HS-27A (cell line): ENCODE measurements around the gene RNF222.

ENCODE experiments used
- DNase-seq: peaks from one replicate; pipeline ENCODE4 v3.0.0-alpha.2; 2012; ENCODE audit warnings: low read depth, missing footprints

Gene RNF222

GRCh38 chr17:8397636-8398035, at the start of gene RNF222:
RNF222 (minus strand) TSS chr17:8397827; CDS start chr17:8393461, 4,366 bp downstream.
- DNase-seq: no peak

- DNase-seq: no peak
Measured at GRCh38 chr17:8445536-8445935, 47.9 kb upstream of the RNF222 start.

- DNase-seq: no peak
Measured at GRCh38 chr17:8444494-8444893, 46.9 kb upstream of the RNF222 start.

GRCh38 chr17:8443756-8444155, 46.1 kb upstream of the RNF222 start:
- DNase-seq: no peak

- no peak for DNase-seq
Measured at GRCh38 chr17:8442310-8442709, 44.7 kb upstream of the RNF222 start.

GRCh38 chr17:8441690-8442089, 44.1 kb upstream of the RNF222 start:
- no peak for DNase-seq

GRCh38 chr17:8439681-8440080, 42.1 kb upstream of the RNF222 start:
- DNase-seq: no peak

GRCh38 chr17:8438441-8438840, 40.8 kb upstream of the RNF222 start:
- DNase-seq: no peak

GRCh38 chr17:8436844-8437171, 39.2 kb upstream of the RNF222 start:
- DNase-seq: no peak

GRCh38 chr17:8436169-8436843, 38.7 kb upstream of the RNF222 start:
- peak; percentile 46 for DNase-seq

GRCh38 chr17:8435245-8436168, 37.9 kb upstream of the RNF222 start, which contains the start of gene NDEL1:
NDEL1 (plus strand) TSS chr17:8435884; CDS start chr17:8444272, 8,388 bp downstream.
- peak; percentile 94 for DNase-seq

- DNase-seq: no peak
Measured at GRCh38 chr17:8430966-8431365, 33.3 kb upstream of the RNF222 start.

GRCh38 chr17:8426802-8427201, 29.2 kb upstream of the RNF222 start:
- DNase-seq: no peak

- DNase-seq: no peak
Measured at GRCh38 chr17:8426094-8426720, 28.6 kb upstream of the RNF222 start.

GRCh38 chr17:8421571-8421970, 23.9 kb upstream of the RNF222 start:
- DNase-seq: no peak

- no peak for DNase-seq
Measured at GRCh38 chr17:8420041-8420934, 22.7 kb upstream of the RNF222 start.

- DNase-seq: no peak
Measured at GRCh38 chr17:8419305-8419704, 21.7 kb upstream of the RNF222 start.

GRCh38 chr17:8418471-8418870, 20.8 kb upstream of the RNF222 start:
- no peak for DNase-seq

- no peak for DNase-seq
Measured at GRCh38 chr17:8417806-8418205, 20.2 kb upstream of the RNF222 start.

- no peak for DNase-seq
Measured at GRCh38 chr17:8413938-8414337, 16.3 kb upstream of the RNF222 start.

GRCh38 chr17:8413328-8413727, 15.7 kb upstream of the RNF222 start:
- no peak for DNase-seq

GRCh38 chr17:8412089-8412488, 14.5 kb upstream of the RNF222 start:
- no peak for DNase-seq
